Stimulated activated CD8-positive, alpha-beta memory T cell treated with anti-CD3 and anti-CD28 coated beads, Interleukin-15, amount 100 ng/mL, for 1 hour (primary cell): Measurements from ENCODE around the gene ERC2.

Source experiments
- DNase-seq: peaks from one replicate; pipeline ENCODE4 v3.0.0-alpha.2; 2020; ENCODE audit warnings: low read depth

Gene ERC2

GRCh38 chr3:55746808-55747413 is 721.4 kb downstream of the ERC2 start:
- no peak for DNase-seq

GRCh38 chr3:55742832-55743136 is 725.5 kb downstream of the ERC2 start:
- DNase-seq: no peak

GRCh38 chr3:55742022-55742831 is 726.0 kb downstream of the ERC2 start:
- no peak for DNase-seq

- no peak for DNase-seq
Measured at GRCh38 chr3:55737186-55737585, 731.1 kb downstream of the ERC2 start.

GRCh38 chr3:55735976-55736375 is 732.3 kb downstream of the ERC2 start:
- no peak for DNase-seq

- DNase-seq: no peak
Measured at GRCh38 chr3:55731741-55732140, 736.5 kb downstream of the ERC2 start.

GRCh38 chr3:55729546-55729945 is 738.7 kb downstream of the ERC2 start:
- DNase-seq: no peak

GRCh38 chr3:55728461-55729100 is 739.7 kb downstream of the ERC2 start:
- no peak for DNase-seq

- no peak for DNase-seq
Measured at GRCh38 chr3:55726501-55726775, 741.8 kb downstream of the ERC2 start.

GRCh38 chr3:55725681-55726500 is 742.4 kb downstream of the ERC2 start:
- no peak for DNase-seq

GRCh38 chr3:55724821-55725220 is 743.4 kb downstream of the ERC2 start:
- DNase-seq: no peak

- DNase-seq: no peak
Measured at GRCh38 chr3:55724407-55724784, 743.9 kb downstream of the ERC2 start.

GRCh38 chr3:55723653-55724406 is 744.4 kb downstream of the ERC2 start:
- DNase-seq: no peak

- no peak for DNase-seq
Measured at GRCh38 chr3:55721716-55722484, 746.4 kb downstream of the ERC2 start.

GRCh38 chr3:55720614-55721013 is 747.7 kb downstream of the ERC2 start:
- no peak for DNase-seq

- DNase-seq: no peak
Measured at GRCh38 chr3:55719508-55719907, 748.8 kb downstream of the ERC2 start.

GRCh38 chr3:55719006-55719405 is 749.3 kb downstream of the ERC2 start:
- DNase-seq: no peak

- no peak for DNase-seq
Measured at GRCh38 chr3:55718521-55718921, 749.7 kb downstream of the ERC2 start.

- no peak for DNase-seq
Measured at GRCh38 chr3:55718074-55718473, 750.2 kb downstream of the ERC2 start.

GRCh38 chr3:55717481-55717880 is 750.8 kb downstream of the ERC2 start:
- DNase-seq: no peak

GRCh38 chr3:55716611-55717225 is 751.5 kb downstream of the ERC2 start:
- no peak for DNase-seq
